Measurements from ENCODE around the gene CDK15. TPM values are rescaled to one million over a fixed set of nuclear protein-coding genes. Genes with fewer than 3 reads are reported as not detected.

Gene CDK15
- total and polyA plus RNA-seq, 9 of the 15 experiments (the other 6 are each of a cell fraction or from before 2014, with no cell fraction given) = not detected

- TF ChIP-seq DLX4 (CRISPR knock-in tag; IDR thresholded peaks at IDR 0.05) (no peak), EP400 (IDR thresholded peaks at IDR 0.05) (no peak), ATF7 (IDR thresholded peaks at IDR 0.05) (no peak; the same call in 1 of the 2 replicates), SMARCB1 (IDR thresholded peaks at IDR 0.05; ENCODE audit: insufficient read length, low read depth) (no peak), BCOR (IDR thresholded peaks at IDR 0.05) (no peak), E2F4 (CRISPR knock-in tag; IDR thresholded peaks at IDR 0.05; ENCODE audit: low read depth) (no peak)
These were observed 100.6 kb downstream of the CDK15 start (continued) for GRCh38 chr2:201906777-201907562.

- TF ChIP-seq AFF1 (IDR thresholded peaks at IDR 0.05; ENCODE audit: low read depth in 1 of 2, partially characterized antibody in 2 of 2) (no peak), CC2D1A (IDR thresholded peaks at IDR 0.05) (0 out of 2 replicates have a peak, but pooled peaks have one; percentile 1), TCFL5 (CRISPR knock-in tag; conservative IDR thresholded peaks at IDR 0.05) (no peak), ZNF584 (CRISPR knock-in tag; IDR thresholded peaks at IDR 0.05; ENCODE audit: low read depth) (0 out of 2 replicates have a peak, but pooled peaks have one; percentile 11)
- ChIA-PET POLR2A (no interaction called here), CTCF (ENCODE audit: low intra/inter-chr PET ratio) (no interaction called here)
- intact Hi-C loops (cut with micrococcal nuclease) (no loop called here), in situ Hi-C loops (cut with MboI) (no loop called here)
- 9% methylated on average over 4 of the region's 4 CpGs for WGBS (ENCODE audit: insufficient coverage, low coverage, missing lambda C conversion rate)
- Histone ChIP-seq H4K20me1 (replicated peaks; ENCODE audit: control insufficient read depth, insufficient read depth, low read length) (no peaks in the 10 kb centered on the region), H3K9me3 (replicated peaks; ENCODE audit: control insufficient read depth, insufficient read depth, low read depth, low read length) (no peaks in the 10 kb centered on the region), H3K4me3 (no peak overlapping the region), H3K27me3 (ENCODE audit: control insufficient read depth in 2 of 2, insufficient read depth in 2 of 2, low read length in 2 of 2) (peaks cover 2 to 9% of the 10 kb centered on the region in 2 experiments; a peak in 1 of 5 replicates), H3K4me2 (ENCODE audit: insufficient read depth, low read length) (peak overlapping the region; percentile 47; the same call in 1 of the 2 replicates), H3K9ac (ENCODE audit: insufficient read depth in 1 of 2, low read depth in 2 of 2, low read length in 2 of 2) (no peak overlapping the region), H3K9me1 (ENCODE audit: control insufficient read depth, insufficient read depth, low read length) (no peaks in the 10 kb centered on the region), H3K4me1 (replicated peaks in 1 of 2; ENCODE audit: control insufficient read depth in 2 of 2, insufficient read depth in 2 of 2, low read length in 2 of 2) (peaks cover 0 to 12% of the 10 kb centered on the region in 2 experiments; a peak in 3 of 5 replicates), H3K27ac (ENCODE audit: extremely low read depth, low read depth, low read length) (no peak overlapping the region), H3K36me3 (ENCODE audit: control insufficient read depth, insufficient read depth, low read length) (no peaks in the 10 kb centered on the region), H2AFZ (ENCODE audit: low read depth, low read length) (peak overlapping the region; percentile 49; the same call in 1 of the 2 replicates), H3K79me2 (ENCODE audit: control insufficient read depth, insufficient read depth, low read length) (no peaks in the 10 kb centered on the region)
- FAIRE-seq (peak; percentile 26), DNase-seq (ENCODE audit: extremely low read depth in 1 of 4, low spot score in 3 of 4) (no peak), ATAC-seq (no peak)
- no TSS peak for BruUV-seq (replicated peaks)
These were observed 101.2 kb downstream of the CDK15 start for GRCh38 chr2:201907563-201907881.

Data from K562 (cell line).